OCI-LY7 (cell line): ENCODE measurements around the gene S1PR1. TPM values are rescaled to one million over a fixed set of nuclear protein-coding genes. Genes with fewer than 3 reads are reported as not detected.

Experiments used
- BruUV-seq: library from RNA; stranded (reverse); fragments of 400-500 nt; replicated peaks from 2 replicates; lab custom pipeline; 2021; lab: Mats Ljungman, UMichigan
- CTCF ChIA-PET: fragments of 300-600 bp; sonication (Branson Sonifier 250); formaldehyde crosslinking; loops from one replicate; lab custom pipeline; 2022; ENCODE audit warnings: antibody characterized with exemption; ENCODE audit not compliant: unreplicated experiment; lab: Charles Lee
- POLR2A ChIA-PET: fragments of 300-600 bp; sonication (Branson Sonifier 250); formaldehyde crosslinking; loops from one replicate; lab custom pipeline; 2022; ENCODE audit warnings: antibody characterized with exemption; lab: Charles Lee
- DNase-seq: peaks from one replicate; pipeline ENCODE4 v3.0.0-alpha.2; 2015; ENCODE audit warnings: low spot score
- H2AFZ ChIP-seq: fragments of 200-600 bp; sonication (generic), shearing (Covaris generic); 2 replicates; pipeline ENCODE4 v1.6.1; 2014; ENCODE audit warnings: mild to moderate bottlenecking, antibody characterized with exemption, low read length, moderate library complexity
- H3K27ac ChIP-seq: fragments of 200-600 bp; sonication (generic); 2 replicates; pipeline ENCODE4 v1.5.1; 2014; ENCODE audit warnings: mixed run types, low read depth, mild to moderate bottlenecking, moderate library complexity, low read length, inconsistent platforms; ENCODE audit not compliant: poor library complexity, severe bottlenecking
- H3K36me3 ChIP-seq: fragments of 200-600 bp; sonication (generic); 2 replicates; pipeline ENCODE4 v1.6.1; 2014; ENCODE audit warnings: mild to moderate bottlenecking, antibody characterized with exemption, low read length, moderate library complexity, mixed read lengths; ENCODE audit not compliant: insufficient read depth
- H3K4me1 ChIP-seq: fragments of 200-600 bp; sonication (generic); 2 replicates; pipeline ENCODE4 v1.5.1; 2014; ENCODE audit warnings: mild to moderate bottlenecking, low read length; ENCODE audit not compliant: insufficient read depth, poor library complexity, severe bottlenecking
- H3K4me2 ChIP-seq: fragments of 200-600 bp; sonication (generic); 2 replicates; pipeline ENCODE4 v1.6.1; 2014; ENCODE audit warnings: mild to moderate bottlenecking, low read length
- H3K4me3 ChIP-seq: fragments of 200-600 bp; sonication (generic); 2 replicates; pipeline ENCODE4 v1.5.1; 2014; ENCODE audit warnings: mild to moderate bottlenecking, low read depth, low read length; ENCODE audit not compliant: poor library complexity, severe bottlenecking
- H3K79me2 ChIP-seq: fragments of 200-600 bp; sonication (generic); 2 replicates; pipeline ENCODE4 v1.6.1; 2016; ENCODE audit warnings: low read depth, mild to moderate bottlenecking, low read length, moderate library complexity, mixed read lengths; ENCODE audit not compliant: insufficient read depth
- H3K9me2 ChIP-seq: fragments of 200-600 bp; sonication (generic); 2 replicates; pipeline ENCODE4 v1.6.1; 2016; ENCODE audit warnings: mild to moderate bottlenecking, low read length, mixed read lengths; ENCODE audit not compliant: insufficient read depth
- H3K9me3 ChIP-seq: fragments of 200-600 bp; sonication (generic); 2 replicates; pipeline ENCODE4 v1.6.1; 2014; ENCODE audit warnings: mild to moderate bottlenecking, mixed run types, low read length, mixed read lengths
- H4K20me1 ChIP-seq: fragments of 200-600 bp; sonication (generic); 2 replicates; pipeline ENCODE4 v1.6.1; 2014; ENCODE audit warnings: mild to moderate bottlenecking, antibody characterized with exemption, low read length, moderate library complexity, mixed read lengths; ENCODE audit not compliant: insufficient read depth
- CTCF ChIP-seq: fragments of 200-600 bp; sonication (generic); conservative IDR thresholded peaks from 2 replicates; pipeline ENCODE4 v1.5.1; 2014; ENCODE audit warnings: mild to moderate bottlenecking, antibody characterized with exemption, low read length, moderate library complexity, mixed read lengths
- EZH2phosphoT487 ChIP-seq: fragments of 200-600 bp; sonication (generic); IDR thresholded peaks from 2 replicates; pipeline ENCODE4 v1.6.1; 2018; ENCODE audit warnings: low read depth, borderline replicate concordance, mild to moderate bottlenecking, mixed run types, antibody characterized with exemption, low read length, moderate library complexity, mixed read lengths
- intact Hi-C: fragments of 100-400 bp; cut with micrococcal nuclease; formaldehyde crosslinking; loops from one replicate; pipeline ENCODE4 v1.10.0; 2022; ENCODE audit not compliant: unreplicated experiment
- total RNA-seq, 2 experiments: library from RNA; depleted of rRNA in 1 of 2; stranded (reverse); fragments of >200 nt in 1 of 2; shearing (Covaris generic) in 1 of 2; gene quantifications; 2 replicates each; pipeline ENCODE4 v1.2.3, GENCODE V29; 2014 to 2022

The S1PR1 gene
- total RNA-seq, 2 experiments from 2014 or later = 0.41 TPM; not detected in 1

- DNase-seq = no peak
- ChIA-PET CTCF (no interaction called here), POLR2A (interaction anchor here (0.6 kb wide), 1 partner anchor 371 kb away, joined by 5 read pairs; no protein-coding TSS in a partner anchor)
- Histone ChIP-seq H4K20me1 (no peaks in the 10 kb centered on the region), H3K27ac (no peak overlapping the region), H3K4me2 (no peak overlapping the region), H3K79me2 (no peaks in the 10 kb centered on the region), H3K4me1 (peaks cover 5% of the 10 kb centered on the region), H3K4me3 (no peak overlapping the region), H2AFZ (no peak overlapping the region), H3K9me3 (no peaks in the 10 kb centered on the region), H3K9me2 (no peaks in the 10 kb centered on the region), H3K36me3 (no peaks in the 10 kb centered on the region)
- TF ChIP-seq CTCF (no peak), EZH2phosphoT487 (no peak)
- no TSS peak for BruUV-seq
- intact Hi-C loops = loop anchor here (10.0 kb wide), 1 partner anchor 259 kb away; the partner anchor contains the start of gene DPH5
Measured at GRCh38 chr1:101284021-101284420, 47.2 kb downstream of the S1PR1 start.

DNA sequence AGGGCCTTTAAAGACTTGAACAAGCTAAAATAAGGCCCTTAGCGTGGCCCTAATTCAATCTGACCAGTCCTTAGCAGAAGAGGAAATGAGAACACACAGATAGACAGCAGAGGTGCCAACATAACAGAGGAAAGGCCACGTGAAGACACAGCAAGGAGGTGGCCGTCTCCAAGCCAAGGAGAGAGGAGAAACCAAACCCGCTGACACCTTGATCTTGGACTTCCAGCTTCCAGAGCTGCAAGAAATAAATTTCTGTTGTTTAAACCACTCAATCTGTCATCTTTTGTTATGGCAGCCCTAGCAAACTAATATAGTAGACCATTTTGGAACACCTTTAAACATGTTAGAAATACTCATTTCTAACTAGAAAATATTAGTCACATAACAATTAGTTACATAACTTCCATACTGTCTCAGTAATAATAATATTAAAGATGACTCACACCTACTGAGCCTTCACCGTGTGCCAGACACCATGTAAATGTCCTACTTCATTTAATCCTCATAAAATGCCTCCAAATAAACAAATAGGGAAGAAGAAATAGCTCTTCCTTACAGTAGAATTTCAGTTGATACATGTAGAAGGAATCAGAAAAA lies 47.9 kb downstream of the S1PR1 start:
- TF ChIP-seq CTCF (no peak), EZH2phosphoT487 (no peak)
- intact Hi-C loops = loop anchor here (10.0 kb wide), 1 partner anchor 260 kb away; the partner anchor contains the start of gene DPH5
- H3K27ac ChIP-seq = no peak overlapping the region
- BruUV-seq = no TSS peak
- H3K79me2 ChIP-seq = no peaks in the 10 kb centered on the region
- no peaks in the 10 kb centered on the region for H3K9me3 ChIP-seq
- H4K20me1 ChIP-seq = no peaks in the 10 kb centered on the region
- H3K4me3 ChIP-seq = no peak overlapping the region
- DNase-seq = no peak
- no peak overlapping the region for H2AFZ ChIP-seq
- H3K4me1 ChIP-seq = peaks cover 5% of the 10 kb centered on the region
- no peaks in the 10 kb centered on the region for H3K9me2 ChIP-seq
- ChIA-PET POLR2A (interaction anchor here (0.6 to 1.4 kb wide), 4 partner anchors 33 to 372 kb away, joined by 3 to 5 read pairs (median 4); partner anchors contain the start of gene DPH5), CTCF (interaction anchor here (0.6 kb wide), 1 partner anchor 22 kb away, joined by 3 read pairs; no protein-coding TSS in a partner anchor)
- no peaks in the 10 kb centered on the region for H3K36me3 ChIP-seq
- no peak overlapping the region for H3K4me2 ChIP-seq
